Fibroblast of upper back skin (primary cell): Measurements from ENCODE around the gene F5.

Experiments used
- DNase-seq: peaks from one replicate; pipeline ENCODE4 v3.0.0-alpha.2; 2013

F5 gene

DNA sequence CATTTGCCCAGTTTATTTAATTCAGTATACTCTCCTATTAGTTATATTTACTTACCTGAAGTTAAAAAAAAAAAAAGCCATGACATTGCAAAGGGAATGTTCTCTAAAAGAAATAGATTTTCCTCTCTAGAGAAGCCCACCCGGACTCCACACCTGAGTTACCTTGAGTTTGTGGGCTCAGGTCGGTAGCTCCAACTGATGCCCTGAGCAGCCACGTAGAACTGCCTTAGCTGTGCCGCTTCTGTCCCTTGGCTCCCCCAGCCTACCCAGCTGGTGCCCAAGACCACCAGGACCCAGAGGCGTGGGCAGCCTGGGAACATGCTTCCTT, 250 bp downstream of the F5 start:
- DNase-seq = no peak

GRCh38 chr1:169585181-169585580, 1.1 kb downstream of the F5 start:
- no peak for DNase-seq

DNA sequence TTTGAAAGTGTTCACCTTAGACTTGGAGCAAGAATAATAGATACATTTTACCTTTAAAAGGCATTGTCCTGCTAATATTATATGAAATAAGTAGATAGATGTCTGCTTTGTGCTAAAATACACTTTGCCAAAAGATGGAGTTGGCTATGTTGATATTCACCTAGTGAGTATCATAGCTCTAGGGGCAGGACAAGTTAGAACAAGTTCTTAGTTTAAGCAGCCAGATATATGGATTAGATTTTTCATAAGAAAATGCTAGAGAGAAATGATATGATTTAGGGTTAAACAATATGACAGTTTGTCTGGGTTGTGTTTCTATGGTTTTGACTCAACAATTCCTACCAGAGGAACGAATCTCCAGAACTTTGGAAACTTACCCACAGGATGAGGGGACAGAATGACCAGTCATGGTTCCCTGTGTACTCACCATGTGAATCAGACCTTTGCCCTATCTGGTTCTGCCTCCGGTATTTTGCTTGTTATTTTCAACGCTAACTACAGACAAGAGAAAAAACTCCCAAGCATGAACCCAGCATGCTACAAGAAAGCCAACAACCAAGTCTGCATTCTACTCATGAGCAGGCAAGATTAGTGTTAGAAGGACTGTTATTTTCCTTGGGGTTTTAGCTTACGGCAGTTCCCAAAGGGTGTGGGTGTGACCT, 1.7 kb downstream of the F5 start:
- DNase-seq = no peak

- DNase-seq = no peak
Measured at GRCh38 chr1:169577981-169578738, 8.1 kb downstream of the F5 start.

- DNase-seq = no peak
Measured at GRCh38 chr1:169576935-169577331, 9.3 kb downstream of the F5 start.

DNA sequence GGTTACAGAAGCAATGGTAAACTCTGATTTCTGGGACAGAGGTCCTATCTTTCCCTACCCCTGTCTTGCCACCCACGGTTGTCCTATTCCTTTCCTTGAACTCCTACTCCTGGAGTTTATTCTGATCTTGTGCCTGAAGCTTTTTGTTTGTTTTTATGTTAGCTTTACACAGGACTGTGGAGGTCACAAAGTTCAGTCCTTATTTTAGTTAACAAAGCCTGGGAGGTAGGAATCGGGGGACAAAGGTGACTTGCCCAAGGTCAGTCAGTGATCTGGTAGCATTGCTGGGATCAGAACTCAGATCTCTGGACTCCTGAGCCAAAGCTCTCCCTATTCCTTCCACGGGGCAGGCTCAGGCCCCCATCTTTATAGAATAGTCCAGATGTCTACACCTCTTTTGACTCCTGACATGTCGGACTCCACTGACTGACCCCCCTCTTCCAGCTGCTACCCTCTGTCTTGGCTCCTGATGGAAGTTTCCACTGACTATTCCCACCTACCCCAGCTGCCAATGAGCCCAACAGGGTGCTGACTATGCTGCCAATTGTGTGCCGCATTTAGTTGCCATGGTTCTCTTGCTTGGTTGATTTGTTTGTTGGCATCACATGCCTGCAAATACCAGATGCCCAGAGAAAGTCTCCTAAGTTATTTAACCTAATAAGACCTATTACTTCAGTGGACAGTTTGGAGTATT, 9.9 kb downstream of the F5 start:
- DNase-seq = no peak

DNA sequence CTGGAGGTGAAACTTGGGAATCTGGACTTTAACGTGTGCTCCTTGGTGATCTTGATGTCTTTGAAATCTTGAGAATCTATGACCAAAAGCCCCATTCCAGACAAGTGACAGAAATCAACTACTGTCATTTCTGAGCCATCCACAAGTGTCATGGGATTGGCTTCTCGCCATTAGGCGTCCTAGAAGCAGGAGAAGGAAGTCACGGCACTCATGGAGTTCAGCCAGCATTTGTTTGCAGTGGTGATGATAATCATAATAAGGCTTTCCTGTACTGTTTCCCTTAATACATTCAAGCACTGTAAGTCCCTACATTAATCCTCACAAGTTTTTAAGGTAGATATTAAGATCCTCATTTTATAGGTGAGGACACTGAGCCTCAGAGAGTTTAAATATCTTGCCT, 11.9 kb downstream of the F5 start:
- DNase-seq = no peak

GRCh38 chr1:169572187-169572586, 14.1 kb downstream of the F5 start:
- DNase-seq = peak; percentile 1

- no peak for DNase-seq
Measured at GRCh38 chr1:169571450-169571849, 14.8 kb downstream of the F5 start.

DNA sequence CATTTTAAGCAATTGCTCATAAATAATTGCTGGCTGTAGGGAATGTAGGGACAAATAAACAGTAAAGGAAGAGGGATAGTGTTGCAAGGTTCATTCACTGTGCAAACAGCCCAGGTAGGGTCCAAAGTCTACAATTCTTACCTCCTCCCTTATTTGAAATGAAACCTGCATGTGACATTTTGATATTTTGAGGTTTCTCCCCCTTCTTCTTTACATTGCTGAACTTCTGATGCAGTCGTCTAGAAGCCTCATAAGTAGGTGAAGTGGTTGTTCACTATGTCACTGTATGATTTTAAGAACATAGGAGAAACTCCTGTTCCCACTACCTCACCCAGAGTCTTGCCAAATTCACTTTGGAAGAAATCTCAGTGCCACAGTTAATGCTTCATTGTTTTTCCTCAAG, 16.1 kb downstream of the F5 start:
- no peak for DNase-seq

DNA sequence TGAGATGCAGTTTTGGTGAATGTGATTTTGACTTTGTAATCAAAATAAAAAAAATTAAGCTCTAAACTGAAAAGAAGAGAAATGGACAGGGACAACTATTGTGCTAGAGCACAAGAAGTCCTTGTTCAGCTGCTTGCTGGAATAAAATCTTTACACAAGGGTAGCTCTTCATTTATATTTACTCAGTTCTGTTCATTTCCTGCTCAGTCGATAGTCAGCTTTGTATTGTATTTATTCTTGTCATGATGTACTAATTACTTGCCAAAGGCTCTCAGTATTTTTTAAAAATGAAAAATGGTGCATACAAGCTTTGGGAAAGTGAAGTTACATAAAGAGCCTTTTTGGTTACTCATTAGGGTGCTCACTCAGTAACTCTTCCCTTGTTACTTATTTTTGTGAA, 17.8 kb downstream of the F5 start:
- no peak for DNase-seq

DNA sequence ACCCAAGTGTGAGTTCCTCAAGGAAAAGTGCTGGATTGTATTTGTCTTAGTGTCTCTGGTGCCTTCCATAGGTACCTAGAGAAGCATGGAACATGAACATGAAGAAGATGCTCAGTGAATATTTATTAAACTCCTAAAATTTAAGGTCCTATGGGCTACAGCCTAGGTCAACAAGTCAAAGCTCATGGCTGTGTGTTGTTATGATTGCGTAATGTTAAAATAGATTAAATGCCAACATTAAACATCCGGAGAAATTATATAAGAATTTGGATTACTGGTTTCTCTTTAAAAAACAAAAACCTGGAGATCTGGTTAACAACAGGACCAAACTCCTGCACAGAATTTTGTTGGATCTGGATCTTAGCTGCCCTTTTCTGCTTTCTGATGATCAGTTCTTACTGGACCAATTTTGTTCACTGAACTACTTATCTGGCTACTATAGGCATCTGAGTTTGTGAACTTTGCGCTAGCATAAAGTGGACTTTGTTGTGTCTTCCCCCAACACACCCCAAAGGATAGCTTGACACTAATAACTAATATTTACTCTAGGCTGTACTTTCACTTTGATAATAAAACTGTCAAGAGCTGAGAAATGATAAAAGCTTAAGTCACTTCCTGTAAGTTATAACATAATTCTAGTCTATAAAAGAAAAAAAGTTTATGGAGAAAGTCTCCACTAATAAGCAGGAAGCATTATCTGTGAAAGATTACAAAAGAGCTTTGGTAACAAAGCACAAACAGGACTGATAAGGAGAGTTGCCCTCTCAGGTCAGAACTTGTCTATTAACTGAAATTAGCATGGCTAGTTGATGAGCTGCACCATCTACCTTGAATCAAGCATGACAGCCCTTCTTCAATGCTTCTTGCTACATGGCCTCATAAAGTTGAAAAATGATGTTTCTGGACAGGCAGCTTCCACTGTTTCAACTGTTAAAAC, 20.7 kb downstream of the F5 start:
- DNase-seq = no peak

- no peak for DNase-seq
Measured at GRCh38 chr1:169563650-169564049, 22.6 kb downstream of the F5 start.

DNA sequence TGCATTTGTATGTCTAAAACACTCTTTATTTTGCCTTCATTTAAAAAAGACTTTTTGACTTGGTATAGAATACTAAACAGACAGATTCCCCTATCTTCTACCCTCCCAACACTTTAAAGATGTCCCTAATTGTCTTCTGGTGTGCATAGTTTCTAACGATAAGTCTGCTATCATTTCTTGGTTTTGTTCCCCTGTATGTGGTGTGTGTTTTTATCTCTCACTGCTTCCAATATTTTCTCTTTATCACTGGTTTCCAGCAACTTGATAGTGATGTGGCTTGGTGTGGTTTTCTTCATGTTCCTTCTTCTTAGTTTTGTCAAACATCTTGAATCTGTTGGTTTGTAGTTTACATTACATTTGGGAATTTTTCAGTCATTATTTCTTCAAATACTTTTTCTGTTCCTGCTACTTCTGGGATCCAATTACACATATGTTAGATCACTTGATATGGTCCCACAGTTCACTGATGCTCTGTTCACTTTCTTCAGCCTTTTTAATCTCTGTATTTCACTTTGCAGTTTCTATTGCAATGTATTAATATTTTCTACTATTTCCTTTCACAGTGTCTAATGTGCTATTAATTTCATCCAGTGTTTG, 23.2 kb downstream of the F5 start:
- DNase-seq = no peak

- DNase-seq = no peak
Measured at GRCh38 chr1:169561692-169562091, 24.6 kb downstream of the F5 start.

GRCh38 chr1:169557131-169557530, 29.1 kb downstream of the F5 start:
- no peak for DNase-seq

GRCh38 chr1:169550294-169550693, 36.0 kb downstream of the F5 start:
- DNase-seq = peak; percentile 44

GRCh38 chr1:169548282-169548681, 38.0 kb downstream of the F5 start:
- no peak for DNase-seq

- peak; percentile 77 for DNase-seq
Measured at GRCh38 chr1:169546087-169546995, 39.9 kb downstream of the F5 start.

- DNase-seq = no peak
Measured at GRCh38 chr1:169545472-169545871, 40.8 kb downstream of the F5 start.

- DNase-seq = peak; percentile 91
Measured at GRCh38 chr1:169538998-169539871, 47.0 kb downstream of the F5 start.
